GM18951 (cell line): Measurements from ENCODE around the gene USP9X.

ENCODE experiments used
- POLR2A ChIP-seq: IDR thresholded peaks from 4 replicates; pipeline ENCODE4 v1.6.1; 2011; ENCODE audit warnings: mild to moderate bottlenecking; ENCODE audit not compliant: insufficient read length, insufficient read depth; ENCODE audit errors: extremely low read depth
- in situ Hi-C: fragments of 300-500 bp; cut with MboI; formaldehyde crosslinking; loops from one replicate; pipeline ENCODE4 v1.12.0; 2022; ENCODE audit warnings: low sequenced_read_pairs, mixed read lengths, inconsistent platforms; ENCODE audit not compliant: unreplicated experiment

Gene USP9X

GRCh38 chrX:41095174-41095573 lies 9.9 kb downstream of the USP9X start:
- no peak for TF ChIP-seq POLR2A
- in situ Hi-C loops = no loop called here

- in situ Hi-C loops = no loop called here
- no peak for TF ChIP-seq POLR2A
Measured at GRCh38 chrX:41095908-41096307, 10.7 kb downstream of the USP9X start.

- in situ Hi-C loops = no loop called here
- TF ChIP-seq POLR2A = no peak
Measured at GRCh38 chrX:41096339-41096955, 11.2 kb downstream of the USP9X start.

- no peak for TF ChIP-seq POLR2A
- in situ Hi-C loops = no loop called here
Measured at GRCh38 chrX:41097326-41097725, 12.1 kb downstream of the USP9X start.

- TF ChIP-seq POLR2A = no peak
- in situ Hi-C loops = loop anchor here (25.0 kb wide), 1 partner anchor 438 kb away; no protein-coding TSS in a partner anchor
Measured at GRCh38 chrX:41100200-41100599, 15.0 kb downstream of the USP9X start.

GRCh38 chrX:41100819-41101218 lies 15.6 kb downstream of the USP9X start:
- in situ Hi-C loops = loop anchor here (25.0 kb wide), 1 partner anchor 439 kb away; no protein-coding TSS in a partner anchor
- no peak for TF ChIP-seq POLR2A

- no peak for TF ChIP-seq POLR2A
Measured at GRCh38 chrX:41105005-41105404, 19.8 kb downstream of the USP9X start.

GRCh38 chrX:41106257-41106656 lies 21.0 kb downstream of the USP9X start:
- in situ Hi-C loops = loop anchor here (25.0 kb wide), 1 partner anchor 444 kb away; no protein-coding TSS in a partner anchor

More at GRCh38 chrX:41105005-41105404, 19.8 kb downstream of the USP9X start:
- in situ Hi-C loops = loop anchor here (25.0 kb wide), 1 partner anchor 443 kb away; no protein-coding TSS in a partner anchor

GRCh38 chrX:41108007-41108406 lies 22.8 kb downstream of the USP9X start:
- in situ Hi-C loops = loop anchor here (25.0 kb wide), 1 partner anchor 446 kb away; no protein-coding TSS in a partner anchor
- no peak for TF ChIP-seq POLR2A

- in situ Hi-C loops = loop anchor here (25.0 kb wide), 1 partner anchor 446 kb away; no protein-coding TSS in a partner anchor
- TF ChIP-seq POLR2A = no peak
Measured at GRCh38 chrX:41108463-41109205, 23.4 kb downstream of the USP9X start.

- in situ Hi-C loops = loop anchor here (25.0 kb wide), 1 partner anchor 449 kb away; no protein-coding TSS in a partner anchor
- TF ChIP-seq POLR2A = no peak
Measured at GRCh38 chrX:41110801-41111625, 25.8 kb downstream of the USP9X start.

- in situ Hi-C loops = loop anchor here (25.0 kb wide), 1 partner anchor 453 kb away; no protein-coding TSS in a partner anchor
Measured at GRCh38 chrX:41115104-41115425, 29.8 kb downstream of the USP9X start.

GRCh38 chrX:41116948-41117347 lies 31.7 kb downstream of the USP9X start:
- in situ Hi-C loops = loop anchor here (25.0 kb wide), 1 partner anchor 455 kb away; no protein-coding TSS in a partner anchor
- no peak for TF ChIP-seq POLR2A
